Stimulated activated CD4-positive, alpha-beta T cell treated with anti-CD3 and anti-CD28 coated beads, Interleukin-15, amount 100 ng/mL, for 48 hours (primary cell): ENCODE measurements around the gene SEPTIN3.
"Not testable (repeated sequence)": the region's sequence is repeated elsewhere in the genome, so short reads cannot be mapped to it uniquely, and the experiment has no call there.

ENCODE experiments used
- DNase-seq, 2 donors: peaks; one replicate each; pipeline ENCODE4 v3.0.0-alpha.2; 2020; ENCODE audit warnings: low read depth in 2 of 2

SEPTIN3 gene

GRCh38 chr22:41940832-41941765 lies 28.1 kb upstream of the SEPTIN3 start:
- peak; percentile 69 to 79 for DNase-seq

- DNase-seq: no peak
Measured at GRCh38 chr22:41943661-41944209, 25.5 kb upstream of the SEPTIN3 start.

- peak; percentile 91 to 93 for DNase-seq
Measured at GRCh38 chr22:41946629-41947423, 22.4 kb upstream of the SEPTIN3 start, which contains the start of gene CENPM. TSS of gene CENPM (minus strand) at chr22:41947152. CDS start at chr22:41947076, 76 bp downstream.

GRCh38 chr22:41947424-41948080 lies 21.7 kb upstream of the SEPTIN3 start:
- no peak for DNase-seq

GRCh38 chr22:41948142-41948541 lies 21.1 kb upstream of the SEPTIN3 start:
- DNase-seq: no peak

GRCh38 chr22:41948928-41949296 lies 20.3 kb upstream of the SEPTIN3 start:
- not testable (repeated sequence) for DNase-seq

- no peak for DNase-seq
Measured at GRCh38 chr22:41949297-41949965, 19.8 kb upstream of the SEPTIN3 start.

- no peak for DNase-seq
Measured at GRCh38 chr22:41951898-41952474, 17.3 kb upstream of the SEPTIN3 start, which contains the start of gene SMIM45. TSS of gene SMIM45 (plus strand) at chr22:41952150.

GRCh38 chr22:41952713-41953112 lies 16.5 kb upstream of the SEPTIN3 start:
- no peak for DNase-seq

GRCh38 chr22:41957941-41958556 lies 11.2 kb upstream of the SEPTIN3 start:
- DNase-seq: no peak

GRCh38 chr22:41963453-41964111 lies 5.7 kb upstream of the SEPTIN3 start:
- no peak for DNase-seq

GRCh38 chr22:41964112-41964491 lies 5.1 kb upstream of the SEPTIN3 start:
- no peak for DNase-seq

- DNase-seq: no peak
Measured at GRCh38 chr22:41966225-41966606, 3.0 kb upstream of the SEPTIN3 start.

- no peak for DNase-seq
Measured at GRCh38 chr22:41966607-41967240, 2.5 kb upstream of the SEPTIN3 start.

- DNase-seq: no peak
Measured at GRCh38 chr22:41968601-41969000, 642 bp upstream of the SEPTIN3 start.

- DNase-seq: no peak
Measured at GRCh38 chr22:41970601-41971000, 1.4 kb downstream of the SEPTIN3 start.

GRCh38 chr22:41971431-41971830 lies 2.2 kb downstream of the SEPTIN3 start:
- no peak for DNase-seq

GRCh38 chr22:41974691-41975290 lies 5.5 kb downstream of the SEPTIN3 start:
- DNase-seq: no peak
